A549 (cell line): Measurements from ENCODE around the gene PYROXD2. TPM values are rescaled to one million over a fixed set of nuclear protein-coding genes. Genes with fewer than 3 reads are reported as not detected.

ENCODE experiments used
- ATAC-seq, 2 experiments: fragments of 200-7000 bp in 1 of 2; fragments of >200 bp in 1 of 2; cut with Nextera tagmentation in 1 of 2; cut with Tn5 transposase in 1 of 2; 3 replicates each; pipeline versions ENCODE4 v1.8.0 to v1.9.1; 2018 to 2020; ENCODE audit warnings: mild to moderate bottlenecking in 1 of 2, moderate library complexity in 1 of 2
- CTCF ChIA-PET: fragments of 300-600 bp; sonication (Branson Sonifier 250); formaldehyde crosslinking; extraction: SDS; loops from one replicate; lab custom pipeline; 2021; ENCODE audit warnings: antibody characterized with exemption, inconsistent platforms; lab: Yijun Ruan, JAX
- POLR2A ChIA-PET: fragments of 350-600 bp; formaldehyde crosslinking; extraction: SDS; loops from one replicate; lab custom pipeline; 2021; ENCODE audit warnings: antibody characterized with exemption, inconsistent platforms; lab: Yijun Ruan, JAX
- DNase-seq, 2 experiments: peaks; one replicate each; pipeline versions ENCODE4 v3.0.0 to v3.0.0-alpha.2; 2011 to 2016; ENCODE audit warnings: low read depth in 1 of 2, low spot score in 1 of 2
- FAIRE-seq: peaks from 2 replicates; lab custom pipeline; 2011; peaks lifted over from hg19 to GRCh38; lab: Jason Lieb, UNC
- H3K27ac ChIP-seq, 2 experiments: fragments of >200 bp; sonication (Bioruptor Twin); formaldehyde crosslinking; 3 replicates each; pipeline ENCODE4 v1.5.1; 2016 to 2017
- H3K4me1 ChIP-seq: fragments of >200 bp; sonication (Bioruptor Twin); formaldehyde crosslinking; 3 replicates; pipeline ENCODE4 v1.6.1; 2016
- H3K4me2 ChIP-seq: fragments of >200 bp; sonication (Bioruptor Twin); formaldehyde crosslinking; 3 replicates; pipeline ENCODE4 v1.6.1; 2016
- H3K4me3 ChIP-seq: fragments of >200 bp; sonication (Bioruptor Twin); formaldehyde crosslinking; 3 replicates; pipeline ENCODE4 v1.5.1; 2016
- H3K9me3 ChIP-seq: fragments of >200 bp; sonication (Bioruptor Twin); formaldehyde crosslinking; 3 replicates; pipeline ENCODE4 v1.6.1; 2016
- BHLHE40 ChIP-seq: IDR thresholded peaks from 2 replicates; pipeline ENCODE4 v1.6.1; 2012; ENCODE audit warnings: low read depth, low read length, inconsistent platforms
- CBX2 ChIP-seq: fragments of 200-600 bp; sonication (generic); IDR thresholded peaks from 2 replicates; pipeline ENCODE4 v1.6.1; 2016; ENCODE audit warnings: low read depth, mild to moderate bottlenecking, borderline replicate concordance
- CHD2 ChIP-seq: fragments of 150-350 bp; IDR thresholded peaks from 2 replicates; pipeline ENCODE4 v1.6.1; 2014; ENCODE audit warnings: low read length; ENCODE audit not compliant: partially characterized antibody
- EHMT2 ChIP-seq: fragments of 200-600 bp; sonication (generic); IDR thresholded peaks from 2 replicates; pipeline ENCODE4 v1.6.1; 2016; ENCODE audit warnings: antibody characterized with exemption, low read depth, mild to moderate bottlenecking, moderate library complexity
- ESRRA ChIP-seq: fragments of 150-350 bp; IDR thresholded peaks from 2 replicates; pipeline ENCODE4 v1.6.1; 2014; ENCODE audit warnings: mild to moderate bottlenecking, low read length, borderline replicate concordance
- FOXS1 ChIP-seq: fragments of 250-450 bp; sonication (Bioruptor Pico); IDR thresholded peaks from 2 replicates; pipeline ENCODE4 v1.5.0; 2020; ENCODE audit warnings: mild to moderate bottlenecking, moderate library complexity
- HEYL ChIP-seq: fragments of 250-450 bp; sonication (Bioruptor Pico); IDR thresholded peaks from 2 replicates; pipeline ENCODE4 v1.8.0; 2021; ENCODE audit warnings: mild to moderate bottlenecking, moderate library complexity
- HOXA7 ChIP-seq: fragments of 250-450 bp; sonication (Bioruptor Pico); IDR thresholded peaks from 2 replicates; pipeline ENCODE4 v1.5.0; 2020; ENCODE audit warnings: mild to moderate bottlenecking, moderate library complexity
- HOXB13 ChIP-seq: fragments of 250-450 bp; sonication (Bioruptor Pico); IDR thresholded peaks from 2 replicates; pipeline ENCODE4 v1.5.0; 2020; ENCODE audit warnings: low read depth, mild to moderate bottlenecking, moderate library complexity
- HOXB5 ChIP-seq: fragments of 250-450 bp; sonication (Bioruptor Pico); IDR thresholded peaks from 2 replicates; pipeline ENCODE4 v1.5.0; 2020; ENCODE audit warnings: mild to moderate bottlenecking, moderate library complexity
- JUNB ChIP-seq: fragments of >200 bp; sonication (Bioruptor Twin); formaldehyde crosslinking; IDR thresholded peaks from 2 replicates; pipeline ENCODE4 v1.6.1; 2016
- KDM5A ChIP-seq: fragments of 200-600 bp; sonication (generic); IDR thresholded peaks from 2 replicates; pipeline ENCODE4 v1.6.1; 2016; ENCODE audit warnings: antibody characterized with exemption, mild to moderate bottlenecking
- MAFK ChIP-seq: fragments of 450-650 bp; IDR thresholded peaks from 2 replicates; pipeline ENCODE4 v1.6.1; 2014; ENCODE audit not compliant: partially characterized antibody
- MAZ ChIP-seq: fragments of 150-350 bp; IDR thresholded peaks from 2 replicates; pipeline ENCODE4 v1.6.1; 2014; ENCODE audit warnings: antibody characterized with exemption, low read depth, low read length, borderline replicate concordance
- NFE2L2 ChIP-seq: fragments of 150-350 bp; conservative IDR thresholded peaks from 2 replicates; pipeline ENCODE4 v1.6.1; 2014; ENCODE audit warnings: low read length
- NR3C1 ChIP-seq: fragments of >200 bp; sonication (Bioruptor Twin); formaldehyde crosslinking; IDR thresholded peaks from 3 replicates; pipeline ENCODE4 v1.6.1; 2017
- POLR2A ChIP-seq: IDR thresholded peaks from 2 replicates; pipeline ENCODE4 v1.6.1; 2012; ENCODE audit warnings: mild to moderate bottlenecking, low read length
- RARB ChIP-seq: fragments of 250-450 bp; sonication (Bioruptor Pico); IDR thresholded peaks from 2 replicates; pipeline ENCODE4 v1.8.0; 2021; ENCODE audit warnings: mild to moderate bottlenecking, moderate library complexity
- TFCP2L1 ChIP-seq: fragments of 250-450 bp; sonication (Bioruptor Pico); IDR thresholded peaks from 2 replicates; pipeline ENCODE4 v1.5.0; 2021; ENCODE audit warnings: mild to moderate bottlenecking
- ZC3H11A ChIP-seq: fragments of 450-650 bp; IDR thresholded peaks from 2 replicates; pipeline ENCODE4 v1.6.1; 2014; ENCODE audit warnings: antibody characterized with exemption, mild to moderate bottlenecking
- ZNF302 ChIP-seq: fragments of 250-450 bp; sonication (Bioruptor Pico); IDR thresholded peaks from 2 replicates; pipeline ENCODE4 v1.9.0; 2021; ENCODE audit warnings: inconsistent platforms, mild to moderate bottlenecking, moderate library complexity
- WGBS: methylation state at CpG from one replicate; pipeline ENCODE4 v1.1.6; 2017; ENCODE audit errors: missing lambda C conversion rate; 5-methylcytosine and 5-hydroxymethylcytosine counted together
- polyA plus RNA-seq, 4 experiments: library from polyadenylated mRNA; depleted of rRNA in 3 of 4; stranded (reverse); fragments of >200 nt; fragmentation: RNase III in 1 of 4; extraction: RNeasy Plus Mini Kit Qiagen cat#74134 plus additional on column Dnase treatment in 1 of 4; gene quantifications; 2 replicates in 3 of 4; 3 replicates in 1 of 4; pipeline ENCODE4 v1.2.3, GENCODE V29; 2011 to 2017
- TF ChIP-seq, protein P1 (sequence below): fragments of 250-450 bp; sonication (Bioruptor Pico); IDR thresholded peaks from 2 replicates; pipeline ENCODE4 v1.5.0; 2020; ENCODE audit warnings: low read depth, mild to moderate bottlenecking, moderate library complexity
- TF ChIP-seq, protein P2 (sequence below): fragments of >200 bp; sonication (Bioruptor Twin); formaldehyde crosslinking; IDR thresholded peaks from 3 replicates; pipeline ENCODE4 v1.6.1; 2016
- TF ChIP-seq, protein P3 (sequence below): fragments of >200 bp; sonication (Bioruptor Twin); formaldehyde crosslinking; IDR thresholded peaks from 2 replicates; pipeline ENCODE4 v1.6.1; 2016
- TF ChIP-seq, protein P4 (sequence below): IDR thresholded peaks from 2 replicates; pipeline ENCODE4 v1.6.1; 2012
- TF ChIP-seq, protein P5 (sequence below): fragments of 150-350 bp; IDR thresholded peaks from 2 replicates; pipeline ENCODE4 v1.6.1; 2014; ENCODE audit warnings: low read depth, mild to moderate bottlenecking, low read length
- TF ChIP-seq, protein P6 (sequence below): IDR thresholded peaks from 2 replicates; pipeline ENCODE4 v1.6.1; 2012; ENCODE audit warnings: low read depth, borderline replicate concordance
- TF ChIP-seq, protein P7 (sequence below): fragments of >200 bp; sonication (Bioruptor Twin); formaldehyde crosslinking; IDR thresholded peaks from 3 replicates; pipeline ENCODE4 v1.5.1; 2016

The PYROXD2 gene
- polyA plus RNA-seq, 2 of the 4 experiments (the other 2 are of a cell fraction): 4.6 to 6.3 TPM

DNA sequence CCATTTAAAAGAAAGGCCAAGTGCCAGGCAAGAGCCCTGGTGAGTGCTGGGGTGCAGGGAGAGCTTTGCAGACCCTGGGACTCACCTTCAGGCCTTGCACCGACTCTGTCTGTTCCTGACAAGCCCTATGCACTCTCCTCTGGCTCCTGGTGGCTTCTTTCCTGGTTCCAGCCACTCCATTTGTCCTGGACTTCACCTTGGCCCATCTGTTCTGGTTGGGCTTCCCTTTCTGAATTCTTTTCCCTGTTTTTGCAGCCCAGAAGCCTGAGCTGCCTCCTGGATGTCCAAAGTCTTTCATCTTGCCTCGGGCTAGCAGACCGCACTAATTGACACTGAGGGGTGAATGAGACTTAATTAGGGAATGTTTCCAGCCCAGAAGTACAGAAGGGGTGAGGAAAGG is 60.5 kb downstream of the PYROXD2 start:
- Histone ChIP-seq H3K9me3 (no peaks in the 10 kb centered on the region), H3K4me2 (no peak overlapping the region), H3K4me1 (no peaks in the 10 kb centered on the region), H3K27ac (no peak overlapping the region), H3K4me3 (no peak overlapping the region)
- TF ChIP-seq POLR2A (no peak), JUNB (no peak), BHLHE40 (no peak), HEYL (CRISPR knock-in tag) (no peak), HOXA7 (CRISPR knock-in tag) (no peak), HOXB5 (CRISPR knock-in tag) (no peak), EHMT2 (no peak), NFE2L2 (no peak), ESRRA (no peak), CBX2 (no peak), CHD2 (no peak), HOXB13 (CRISPR knock-in tag) (no peak)
- TF ChIP-seq, protein P1, sequence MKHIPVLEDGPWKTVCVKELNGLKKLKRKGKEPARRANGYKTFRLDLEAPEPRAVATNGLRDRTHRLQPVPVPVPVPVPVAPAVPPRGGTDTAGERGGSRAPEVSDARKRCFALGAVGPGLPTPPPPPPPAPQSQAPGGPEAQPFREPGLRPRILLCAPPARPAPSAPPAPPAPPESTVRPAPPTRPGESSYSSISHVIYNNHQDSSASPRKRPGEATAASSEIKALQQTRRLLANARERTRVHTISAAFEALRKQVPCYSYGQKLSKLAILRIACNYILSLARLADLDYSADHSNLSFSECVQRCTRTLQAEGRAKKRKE: no peak
- TF ChIP-seq, protein P2, sequence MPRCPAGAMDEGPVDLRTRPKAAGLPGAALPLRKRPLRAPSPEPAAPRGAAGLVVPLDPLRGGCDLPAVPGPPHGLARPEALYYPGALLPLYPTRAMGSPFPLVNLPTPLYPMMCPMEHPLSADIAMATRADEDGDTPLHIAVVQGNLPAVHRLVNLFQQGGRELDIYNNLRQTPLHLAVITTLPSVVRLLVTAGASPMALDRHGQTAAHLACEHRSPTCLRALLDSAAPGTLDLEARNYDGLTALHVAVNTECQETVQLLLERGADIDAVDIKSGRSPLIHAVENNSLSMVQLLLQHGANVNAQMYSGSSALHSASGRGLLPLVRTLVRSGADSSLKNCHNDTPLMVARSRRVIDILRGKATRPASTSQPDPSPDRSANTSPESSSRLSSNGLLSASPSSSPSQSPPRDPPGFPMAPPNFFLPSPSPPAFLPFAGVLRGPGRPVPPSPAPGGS: no peak
- TF ChIP-seq, protein P3, sequence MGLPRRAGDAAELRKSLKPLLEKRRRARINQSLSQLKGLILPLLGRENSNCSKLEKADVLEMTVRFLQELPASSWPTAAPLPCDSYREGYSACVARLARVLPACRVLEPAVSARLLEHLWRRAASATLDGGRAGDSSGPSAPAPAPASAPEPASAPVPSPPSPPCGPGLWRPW: no peak
- TF ChIP-seq, protein P4, sequence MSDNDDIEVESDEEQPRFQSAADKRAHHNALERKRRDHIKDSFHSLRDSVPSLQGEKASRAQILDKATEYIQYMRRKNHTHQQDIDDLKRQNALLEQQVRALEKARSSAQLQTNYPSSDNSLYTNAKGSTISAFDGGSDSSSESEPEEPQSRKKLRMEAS: no peak
- TF ChIP-seq, protein P5, sequence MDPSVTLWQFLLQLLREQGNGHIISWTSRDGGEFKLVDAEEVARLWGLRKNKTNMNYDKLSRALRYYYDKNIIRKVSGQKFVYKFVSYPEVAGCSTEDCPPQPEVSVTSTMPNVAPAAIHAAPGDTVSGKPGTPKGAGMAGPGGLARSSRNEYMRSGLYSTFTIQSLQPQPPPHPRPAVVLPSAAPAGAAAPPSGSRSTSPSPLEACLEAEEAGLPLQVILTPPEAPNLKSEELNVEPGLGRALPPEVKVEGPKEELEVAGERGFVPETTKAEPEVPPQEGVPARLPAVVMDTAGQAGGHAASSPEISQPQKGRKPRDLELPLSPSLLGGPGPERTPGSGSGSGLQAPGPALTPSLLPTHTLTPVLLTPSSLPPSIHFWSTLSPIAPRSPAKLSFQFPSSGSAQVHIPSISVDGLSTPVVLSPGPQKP: no peak
- WGBS: 31% methylated on average over 3 of the region's 3 CpGs
- POLR2A ChIA-PET: no interaction called here
- FAIRE-seq: no peak
- CTCF ChIA-PET: no interaction called here
- DNase-seq: no peak
- no peak for ATAC-seq

DNA sequence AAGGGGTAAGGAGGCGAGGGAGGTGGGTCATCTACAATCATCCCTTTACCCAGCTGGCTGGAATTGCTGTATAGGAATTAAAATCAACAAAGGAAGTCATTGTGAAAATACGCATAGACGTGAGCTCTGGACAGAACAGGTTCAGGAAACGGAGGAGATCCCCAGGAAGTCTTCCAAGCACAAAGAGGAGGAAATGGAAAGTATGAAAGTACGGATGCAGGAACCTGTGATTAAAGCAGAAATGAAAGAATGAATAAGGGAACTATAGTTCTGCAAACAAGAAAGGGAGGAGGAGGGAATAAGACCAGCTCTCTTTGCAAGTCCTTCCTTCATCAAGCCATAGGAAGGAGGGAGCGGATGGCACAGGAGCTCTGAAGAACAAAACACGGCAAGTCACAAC is 61.8 kb downstream of the PYROXD2 start:
- Histone ChIP-seq H3K4me1 (no peaks in the 10 kb centered on the region), H3K9me3 (no peaks in the 10 kb centered on the region), H3K4me2 (no peak overlapping the region), H3K4me3 (no peak overlapping the region), H3K27ac (no peak overlapping the region)
- ChIA-PET CTCF (no interaction called here), POLR2A (no interaction called here)
- no peak for ATAC-seq
- 36% methylated on average over 7 of the region's 7 CpGs for WGBS
- TF ChIP-seq TFCP2L1 (CRISPR knock-in tag): no peak
- TF ChIP-seq, protein P6, sequence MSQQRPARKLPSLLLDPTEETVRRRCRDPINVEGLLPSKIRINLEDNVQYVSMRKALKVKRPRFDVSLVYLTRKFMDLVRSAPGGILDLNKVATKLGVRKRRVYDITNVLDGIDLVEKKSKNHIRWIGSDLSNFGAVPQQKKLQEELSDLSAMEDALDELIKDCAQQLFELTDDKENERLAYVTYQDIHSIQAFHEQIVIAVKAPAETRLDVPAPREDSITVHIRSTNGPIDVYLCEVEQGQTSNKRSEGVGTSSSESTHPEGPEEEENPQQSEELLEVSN: no peak
- no peak for TF ChIP-seq MAZ
- no peak for TF ChIP-seq ZC3H11A
- TF ChIP-seq POLR2A: no peak
- no peak for TF ChIP-seq RARB
- TF ChIP-seq FOXS1 (CRISPR knock-in tag): no peak
- TF ChIP-seq BHLHE40: no peak
- TF ChIP-seq MAFK: no peak
- no peak for TF ChIP-seq JUNB
- TF ChIP-seq EHMT2: no peak
- TF ChIP-seq, protein P3: no peak
- TF ChIP-seq KDM5A: no peak
- TF ChIP-seq, protein P7, sequence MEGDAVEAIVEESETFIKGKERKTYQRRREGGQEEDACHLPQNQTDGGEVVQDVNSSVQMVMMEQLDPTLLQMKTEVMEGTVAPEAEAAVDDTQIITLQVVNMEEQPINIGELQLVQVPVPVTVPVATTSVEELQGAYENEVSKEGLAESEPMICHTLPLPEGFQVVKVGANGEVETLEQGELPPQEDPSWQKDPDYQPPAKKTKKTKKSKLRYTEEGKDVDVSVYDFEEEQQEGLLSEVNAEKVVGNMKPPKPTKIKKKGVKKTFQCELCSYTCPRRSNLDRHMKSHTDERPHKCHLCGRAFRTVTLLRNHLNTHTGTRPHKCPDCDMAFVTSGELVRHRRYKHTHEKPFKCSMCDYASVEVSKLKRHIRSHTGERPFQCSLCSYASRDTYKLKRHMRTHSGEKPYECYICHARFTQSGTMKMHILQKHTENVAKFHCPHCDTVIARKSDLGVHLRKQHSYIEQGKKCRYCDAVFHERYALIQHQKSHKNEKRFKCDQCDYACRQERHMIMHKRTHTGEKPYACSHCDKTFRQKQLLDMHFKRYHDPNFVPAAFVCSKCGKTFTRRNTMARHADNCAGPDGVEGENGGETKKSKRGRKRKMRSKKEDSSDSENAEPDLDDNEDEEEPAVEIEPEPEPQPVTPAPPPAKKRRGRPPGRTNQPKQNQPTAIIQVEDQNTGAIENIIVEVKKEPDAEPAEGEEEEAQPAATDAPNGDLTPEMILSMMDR: no peak
- TF ChIP-seq ZNF302 (CRISPR knock-in tag): no peak
- no peak for TF ChIP-seq NR3C1
- no peak for FAIRE-seq
- no peak for DNase-seq
